GM19238 (cell line): Measurements from ENCODE around the gene VAV2.
"Not testable (repeated sequence)": the region's sequence is repeated elsewhere in the genome, so short reads cannot be mapped to it uniquely, and the experiment has no call there.

ENCODE experiments used
- DNase-seq: peaks from one replicate; pipeline ENCODE4 v3.0.0; 2011; ENCODE audit warnings: low spot score; ENCODE audit not compliant: insufficient read length

Gene VAV2

DNA sequence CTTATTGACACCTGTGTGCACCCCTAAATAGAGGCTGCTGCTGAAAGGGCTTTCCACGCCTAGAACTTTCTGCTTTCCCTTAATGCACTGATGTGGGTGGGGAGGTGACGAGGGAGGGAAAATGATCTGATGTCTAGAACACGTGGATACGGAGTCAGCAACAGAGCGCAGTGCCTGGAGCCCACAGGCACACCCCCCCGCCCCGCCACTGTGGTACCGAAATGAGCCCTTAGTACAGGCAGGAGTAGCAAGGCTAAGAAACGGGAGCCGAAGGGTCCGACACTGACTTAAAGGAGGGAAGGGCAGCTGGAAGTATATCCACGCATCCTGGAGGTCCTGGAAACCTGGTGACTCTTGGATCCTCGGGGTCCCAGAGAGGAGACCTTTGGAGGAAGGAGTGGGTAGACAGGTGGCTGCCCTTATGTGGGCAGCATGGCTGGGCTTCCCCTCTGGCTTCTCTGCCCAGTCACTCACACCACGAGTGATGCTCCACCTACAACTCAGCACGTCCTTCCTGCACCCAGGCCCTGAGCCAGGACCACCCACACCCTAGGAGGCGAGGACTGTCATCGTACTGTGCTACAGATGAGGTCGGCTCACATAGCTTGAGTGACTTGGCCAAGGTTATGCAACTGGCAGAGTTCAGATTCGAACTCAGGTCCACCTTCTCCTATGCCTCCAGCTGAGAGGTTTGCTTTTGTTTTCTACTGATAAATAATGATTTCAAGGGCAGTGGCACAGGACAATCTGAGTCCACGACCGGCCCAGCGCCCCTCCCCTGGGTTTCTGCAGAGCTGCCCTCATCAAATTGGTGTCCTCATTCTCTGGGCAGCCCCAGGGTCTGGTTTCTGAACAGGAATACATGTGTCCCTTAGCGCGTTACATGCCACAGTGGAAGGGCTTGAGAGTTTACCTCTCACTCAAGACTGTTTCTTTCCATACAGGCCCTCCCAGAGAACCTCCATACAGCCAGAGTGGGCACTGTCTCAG lies 4.7 kb upstream of the VAV2 start:
- no peak for DNase-seq

DNA sequence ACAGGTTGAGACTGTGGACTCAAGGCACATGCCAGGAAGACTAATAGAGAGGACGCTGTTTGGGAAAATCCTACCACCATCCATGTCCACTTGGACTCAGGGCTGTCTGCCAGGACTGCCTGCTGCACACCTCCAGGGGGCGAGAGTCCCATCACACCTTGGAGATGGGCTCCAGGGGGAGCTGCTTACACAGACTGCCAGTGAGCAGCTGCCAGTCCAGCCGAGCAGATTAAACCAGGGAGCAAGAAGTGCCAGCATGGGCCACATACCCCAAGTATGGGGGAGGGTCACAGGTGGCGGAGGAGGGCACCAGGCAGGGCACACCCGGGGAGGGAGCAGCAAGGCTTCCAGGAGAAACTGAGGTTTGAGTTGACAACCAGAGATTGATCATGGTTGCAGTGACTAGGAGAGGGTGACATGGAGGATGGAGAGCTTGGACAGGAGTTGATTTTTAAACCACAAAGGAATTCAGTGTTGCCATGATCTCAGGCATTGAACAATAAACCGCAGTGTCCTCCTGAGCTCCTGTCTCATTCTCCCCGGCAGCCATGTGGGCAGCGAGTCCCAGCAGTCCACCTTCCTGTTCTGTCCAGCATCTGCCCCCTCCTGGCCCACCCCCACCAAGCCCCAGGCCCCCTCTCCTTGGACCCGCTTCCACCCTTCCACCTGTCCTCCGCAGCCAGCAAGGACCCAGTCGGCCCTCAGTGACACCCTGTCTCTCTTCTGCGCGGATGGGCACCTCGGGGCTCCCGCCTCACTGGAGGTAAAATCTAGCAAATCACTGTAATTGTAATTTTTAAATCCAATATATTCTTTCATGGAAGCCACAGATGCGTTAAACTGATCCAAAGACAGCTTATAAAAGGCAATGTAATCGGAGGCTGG lies 3.1 kb upstream of the VAV2 start:
- no peak for DNase-seq

DNA sequence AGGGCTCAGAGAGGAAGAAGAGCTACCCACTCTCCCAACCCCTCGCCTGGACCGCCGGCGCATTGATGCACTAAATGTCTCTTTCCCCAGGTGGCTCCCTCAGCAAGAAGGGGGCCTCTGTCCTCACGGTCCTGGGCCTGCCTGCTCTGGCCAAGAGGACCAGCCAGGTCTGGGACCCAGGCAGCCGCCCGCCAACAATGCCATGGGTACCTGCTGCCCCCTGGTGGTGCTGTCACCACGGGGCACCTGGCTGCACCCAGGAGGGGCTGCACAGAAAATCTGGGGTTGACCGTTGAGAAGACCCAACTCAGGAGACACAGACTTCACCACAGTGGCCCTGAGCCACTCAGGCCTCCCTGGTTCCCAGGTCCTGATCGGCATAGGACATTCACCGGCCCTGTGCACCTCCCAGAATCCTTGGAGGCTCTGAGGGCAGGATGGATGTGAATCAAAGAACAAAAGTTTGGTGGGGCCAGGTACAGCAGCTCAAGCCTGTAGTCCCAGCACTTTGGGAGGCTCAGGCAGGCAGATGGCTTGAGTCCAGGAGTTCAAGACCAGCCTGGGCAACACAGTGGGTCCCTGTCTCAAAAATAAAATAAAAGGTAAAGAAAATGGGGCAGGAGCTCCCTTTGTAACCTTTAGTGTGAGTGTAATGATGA lies 2.4 kb upstream of the VAV2 start:
- peak; percentile 85 for DNase-seq

DNA sequence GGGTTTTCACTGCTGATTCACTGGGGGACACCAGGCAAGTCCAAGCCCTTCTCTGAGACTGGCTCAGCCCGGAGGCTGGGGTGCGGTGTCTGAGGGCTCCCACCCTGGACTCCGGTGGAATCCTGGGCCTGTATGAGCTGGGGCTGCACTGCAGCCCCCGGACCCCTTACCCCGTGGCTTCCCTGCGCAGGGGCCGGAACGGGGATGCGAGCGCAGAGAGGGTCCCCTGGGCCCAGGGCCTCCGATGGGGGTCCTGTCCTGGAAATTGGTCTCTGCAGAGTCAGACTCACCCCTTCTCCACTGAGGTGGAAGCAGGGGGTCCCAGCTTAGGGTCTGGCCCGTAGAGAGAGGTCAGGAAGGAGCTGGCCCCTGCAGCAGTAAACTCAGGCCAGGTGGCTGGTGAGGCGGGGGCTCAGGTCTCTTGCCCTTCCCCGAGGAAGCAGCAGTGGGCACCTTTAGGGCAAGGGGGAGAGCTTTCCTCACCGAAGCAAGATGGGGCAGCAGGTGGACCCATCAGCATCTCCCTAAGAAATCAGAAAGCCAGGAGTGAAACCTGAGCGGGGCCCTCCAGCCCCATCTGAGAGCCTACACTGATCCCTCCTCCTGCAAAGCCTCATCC lies 1.6 kb upstream of the VAV2 start:
- no peak for DNase-seq

DNA sequence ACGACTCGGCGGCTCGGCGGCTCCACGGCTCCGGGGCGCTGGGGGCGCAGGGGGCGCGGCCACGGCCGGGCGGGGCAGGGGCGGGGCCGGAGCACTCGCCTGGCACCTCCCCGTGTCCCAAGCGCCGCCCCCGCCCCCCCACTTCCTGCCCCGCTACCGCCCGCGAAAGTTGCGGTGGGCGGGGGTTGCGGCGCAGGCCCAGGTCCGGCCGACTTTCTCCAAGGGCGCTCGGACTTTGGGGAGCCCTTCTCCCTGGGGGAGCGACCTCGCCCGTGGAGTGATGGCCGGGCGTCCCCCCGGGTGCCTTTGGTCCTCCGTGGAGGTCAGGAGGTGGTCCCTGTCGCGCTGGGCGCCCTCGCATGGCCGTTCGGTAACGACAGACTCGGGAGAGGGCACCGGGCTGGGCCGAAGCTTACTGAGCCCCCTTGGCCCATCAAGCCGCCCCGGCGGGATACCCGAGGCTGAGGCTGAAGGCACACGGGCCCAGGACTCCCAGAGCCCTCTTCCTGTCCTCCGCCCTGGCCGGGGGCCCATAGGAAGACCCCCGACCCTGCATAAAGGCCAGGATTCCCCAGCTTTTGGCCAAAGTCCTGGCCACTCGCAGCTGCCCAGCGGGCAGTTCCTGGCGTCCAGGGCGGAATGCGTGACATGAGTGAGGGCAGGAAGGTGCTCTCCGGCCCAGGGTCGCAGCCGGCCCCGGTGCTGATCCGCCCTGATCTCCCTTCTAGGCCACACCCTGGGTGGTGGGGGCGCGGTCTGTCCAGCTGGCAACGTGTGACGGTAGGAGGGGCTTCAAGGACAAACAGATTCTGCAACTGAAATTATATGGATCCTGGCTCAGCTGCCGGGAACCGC lies 883 bp upstream of the VAV2 start:
- peak; percentile 81 for DNase-seq

DNA sequence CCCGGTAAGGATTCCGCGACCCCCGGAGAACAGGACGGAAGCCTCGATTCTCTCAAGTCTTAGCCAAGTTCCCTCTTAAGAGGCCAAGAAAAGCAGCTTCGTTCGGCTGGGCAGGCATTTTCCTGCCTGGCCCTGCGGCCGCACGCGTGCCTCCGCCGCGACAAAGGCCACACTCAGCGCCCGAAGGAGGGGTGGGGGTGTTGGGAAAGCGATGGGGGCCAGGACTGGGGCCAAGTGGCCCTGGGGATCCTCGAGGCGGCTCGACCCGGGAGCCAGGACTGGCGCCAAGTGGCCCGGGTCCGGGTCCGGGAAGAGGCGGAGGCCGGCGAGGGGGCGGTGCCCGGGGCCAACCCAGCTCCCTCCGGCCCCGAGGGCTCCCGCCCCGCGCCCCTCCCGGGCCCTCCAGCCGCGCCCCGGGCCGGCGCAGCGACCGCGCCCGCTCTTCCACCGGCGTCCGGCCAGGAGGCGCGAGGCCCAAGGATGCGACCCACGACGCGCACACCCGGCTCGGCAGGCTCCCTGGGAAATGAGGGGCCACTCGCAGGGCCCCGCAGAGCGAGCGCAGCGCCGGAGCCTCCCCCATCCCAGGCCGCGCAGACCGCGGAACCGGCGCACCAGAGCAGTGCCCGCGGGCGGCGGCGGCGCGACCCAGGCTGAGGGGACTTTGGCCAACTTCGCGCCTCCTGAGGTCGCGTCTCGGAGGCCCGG lies 756 bp downstream of the VAV2 start:
- no peak for DNase-seq

DNA sequence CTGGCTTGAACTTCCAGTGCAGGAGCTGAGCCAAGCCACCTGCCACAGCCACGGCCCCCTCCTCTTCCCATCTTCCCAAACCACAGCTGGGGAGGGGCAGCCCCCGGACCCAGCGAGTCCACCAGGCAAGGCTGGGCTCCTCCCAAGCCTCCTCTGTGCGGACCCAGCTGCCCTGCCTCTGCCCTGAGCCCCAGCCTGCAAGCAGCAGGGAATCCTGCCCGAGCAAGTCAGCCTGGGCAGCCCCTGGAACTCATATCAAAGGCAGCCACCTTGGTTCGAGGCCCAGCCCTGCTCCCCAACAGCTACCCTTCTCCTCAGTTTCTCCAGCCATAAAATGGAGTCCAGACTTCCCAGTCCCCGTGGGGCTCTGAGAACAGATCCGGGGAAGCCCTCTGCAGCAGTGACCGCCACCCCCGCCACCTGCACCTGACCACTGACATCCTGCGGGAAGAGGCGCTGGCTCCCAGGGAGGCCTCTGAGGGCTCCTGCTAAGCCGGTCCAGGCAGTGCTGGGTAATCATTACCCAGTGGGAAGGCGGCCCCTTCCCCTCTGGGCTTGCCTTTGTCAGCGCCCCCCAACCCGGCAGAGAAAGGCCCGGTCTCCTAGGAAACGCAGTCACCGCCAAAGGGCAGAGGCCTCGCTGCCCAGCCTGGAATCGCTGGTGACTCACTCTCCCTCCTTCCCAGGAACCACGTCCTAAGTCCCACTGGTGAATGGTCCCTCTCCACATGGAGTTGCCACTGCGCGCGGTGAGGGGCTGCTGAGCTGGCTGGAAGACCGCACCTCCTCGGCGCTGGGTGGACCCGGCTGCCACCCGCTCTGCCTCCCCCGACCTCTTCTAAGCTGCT lies 1.5 kb downstream of the VAV2 start:
- no peak for DNase-seq

DNA sequence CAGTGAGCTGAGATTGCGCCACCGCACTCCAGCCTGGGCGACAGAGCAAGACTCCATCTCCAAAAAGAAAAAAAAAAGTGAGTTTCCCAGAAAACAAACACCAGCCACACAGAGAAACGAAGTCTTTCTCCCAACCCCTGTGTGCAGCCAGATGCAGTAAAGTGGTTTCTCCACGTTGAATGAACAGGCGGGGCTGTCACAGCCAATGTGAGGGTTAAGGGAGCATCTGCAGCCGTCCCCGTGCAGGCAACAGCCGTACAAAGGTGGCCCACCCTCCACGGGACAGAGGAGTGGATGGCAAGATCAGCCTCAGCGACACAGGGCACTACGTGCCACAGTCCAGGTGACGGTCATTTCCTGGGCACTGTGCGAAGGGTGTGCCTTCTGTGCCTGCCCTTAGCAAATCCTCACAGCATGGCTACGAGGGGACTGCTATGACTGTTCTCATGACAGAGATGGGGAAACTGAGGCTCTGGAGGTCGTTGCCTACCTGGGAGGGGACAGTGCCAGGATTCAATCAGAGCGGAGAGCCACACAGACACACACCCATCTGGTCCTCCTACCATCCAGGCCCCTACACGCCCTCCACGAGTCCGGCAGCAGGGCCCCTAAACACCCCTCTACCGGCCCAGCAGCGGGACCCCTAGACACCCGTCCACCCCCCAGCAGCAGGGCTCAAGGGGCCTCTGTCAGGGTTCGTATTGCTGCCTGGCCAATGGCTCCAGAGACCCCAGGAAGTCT lies 2.3 kb downstream of the VAV2 start:
- DNase-seq, result no peak

DNA sequence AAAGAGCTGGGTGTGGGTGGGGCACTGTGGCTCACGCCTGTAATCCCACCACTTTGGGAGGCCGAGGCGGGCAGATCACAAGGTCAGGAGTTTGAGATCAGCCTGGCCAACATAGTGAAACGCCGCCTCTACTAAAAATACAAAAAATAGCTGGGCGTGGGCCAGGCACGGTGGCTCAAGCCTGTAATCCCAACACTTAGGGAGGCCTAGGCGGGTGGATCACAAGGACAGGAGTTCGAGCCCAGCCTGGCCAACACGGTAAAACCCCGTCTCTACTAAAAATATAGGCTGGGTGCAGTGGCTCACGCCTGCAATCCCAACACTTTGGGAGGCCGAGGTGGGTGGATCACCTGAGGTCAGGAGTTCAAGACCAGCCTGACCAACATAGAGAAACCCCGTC lies 3.4 kb downstream of the VAV2 start:
- DNase-seq, result not testable (repeated sequence)

DNA sequence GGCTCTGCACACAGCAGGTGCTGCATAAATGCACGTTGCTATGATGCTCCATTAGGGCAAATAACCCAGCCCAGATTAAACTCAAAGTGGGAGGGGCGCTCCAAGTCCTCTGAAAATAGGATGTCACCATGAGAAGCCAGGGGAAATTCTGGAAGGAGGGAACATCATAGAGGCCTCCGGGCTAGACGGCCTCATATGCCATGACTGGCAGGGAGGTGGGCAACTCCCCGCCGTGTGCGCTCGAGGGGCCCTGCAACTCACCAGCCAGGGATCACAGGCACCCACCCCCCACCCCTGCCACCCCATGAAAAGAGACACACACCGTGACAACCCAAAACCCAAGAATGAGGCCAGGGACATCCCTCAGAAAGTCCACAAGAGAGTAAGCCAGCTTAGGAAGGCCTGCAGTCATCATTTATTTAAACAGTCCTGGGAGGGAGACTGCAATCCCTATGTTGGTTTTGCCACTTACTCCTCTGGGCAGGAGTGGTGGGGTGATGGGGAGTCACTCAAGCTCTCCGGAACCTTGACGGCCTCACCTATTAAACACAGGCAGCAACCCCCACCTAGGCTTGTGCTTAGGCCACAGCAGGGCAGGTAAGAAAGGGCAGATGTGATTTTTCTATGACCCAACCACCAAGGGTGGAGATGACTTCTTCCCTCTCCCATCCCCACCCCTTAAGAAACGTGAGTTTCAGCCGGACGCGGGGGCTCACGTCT lies 4.0 kb downstream of the VAV2 start:
- DNase-seq, result no peak

DNA sequence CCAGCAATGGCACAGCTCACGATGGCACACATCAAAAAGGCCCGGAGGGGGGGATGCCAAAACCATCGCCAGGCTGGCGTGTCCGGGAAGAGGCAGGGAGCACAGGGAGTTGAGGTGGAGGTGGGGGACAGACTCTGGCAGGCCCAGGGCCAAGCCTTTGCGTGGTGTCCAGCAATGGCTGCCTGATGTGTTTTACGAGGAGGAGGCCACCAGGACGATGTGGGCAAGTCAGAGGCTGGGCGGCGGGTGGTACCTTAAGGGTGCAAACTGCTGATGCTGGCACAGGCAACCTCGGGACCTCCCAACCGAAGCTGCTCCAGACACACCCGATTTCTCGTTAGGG lies 4.7 kb downstream of the VAV2 start:
- no peak for DNase-seq

DNA sequence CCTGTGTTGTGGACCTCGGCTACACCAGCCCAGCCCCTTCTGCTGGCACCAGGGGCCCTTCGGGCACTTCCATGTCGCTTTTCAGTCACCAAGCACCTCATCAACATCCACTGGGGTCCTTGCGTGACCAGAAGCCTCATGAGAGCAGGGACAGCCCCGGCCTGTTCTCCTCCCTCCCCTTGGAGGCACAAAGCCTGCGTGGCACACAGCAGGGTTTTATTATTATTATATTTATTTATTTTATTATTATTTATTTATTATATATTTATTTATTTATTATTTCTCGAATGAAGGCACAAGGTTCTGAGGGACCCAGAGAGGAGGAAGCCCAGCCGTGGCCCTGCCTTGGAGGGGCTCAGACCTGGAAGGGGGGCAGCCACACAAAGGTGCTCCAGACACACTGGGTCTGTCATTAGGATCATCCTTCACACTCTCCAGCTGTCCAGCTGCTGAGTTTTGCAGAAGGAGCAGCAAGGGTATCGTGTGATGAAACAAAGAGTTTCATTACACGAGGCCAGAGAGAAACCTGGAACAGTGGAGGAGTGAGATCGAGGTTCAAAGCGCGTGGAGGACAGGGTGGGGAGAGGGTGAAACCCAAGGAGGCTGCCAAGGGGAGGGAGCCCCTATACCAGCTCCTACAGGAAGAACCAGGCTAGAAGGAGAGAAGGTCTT lies 5.2 kb downstream of the VAV2 start:
- DNase-seq, result no peak

DNA sequence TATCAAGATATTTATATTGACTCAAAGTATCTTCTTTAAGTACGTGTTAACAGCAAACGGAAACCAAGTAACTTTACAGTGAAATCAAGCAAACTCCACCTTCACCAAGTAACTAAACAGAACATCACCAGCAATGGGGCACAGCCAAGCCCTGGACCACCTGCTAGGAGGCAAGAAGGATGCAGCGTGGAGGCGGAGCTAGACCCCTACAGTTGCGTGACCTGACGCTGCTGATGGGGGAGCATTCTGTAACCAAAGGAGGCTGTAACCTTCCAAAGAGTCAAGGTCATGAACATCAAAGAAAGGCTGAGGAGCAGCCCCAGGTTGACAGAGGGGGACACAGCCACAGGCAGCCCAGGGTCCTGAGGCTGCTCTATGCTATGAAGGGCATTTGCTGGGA lies 6.1 kb downstream of the VAV2 start:
- no peak for DNase-seq

DNA sequence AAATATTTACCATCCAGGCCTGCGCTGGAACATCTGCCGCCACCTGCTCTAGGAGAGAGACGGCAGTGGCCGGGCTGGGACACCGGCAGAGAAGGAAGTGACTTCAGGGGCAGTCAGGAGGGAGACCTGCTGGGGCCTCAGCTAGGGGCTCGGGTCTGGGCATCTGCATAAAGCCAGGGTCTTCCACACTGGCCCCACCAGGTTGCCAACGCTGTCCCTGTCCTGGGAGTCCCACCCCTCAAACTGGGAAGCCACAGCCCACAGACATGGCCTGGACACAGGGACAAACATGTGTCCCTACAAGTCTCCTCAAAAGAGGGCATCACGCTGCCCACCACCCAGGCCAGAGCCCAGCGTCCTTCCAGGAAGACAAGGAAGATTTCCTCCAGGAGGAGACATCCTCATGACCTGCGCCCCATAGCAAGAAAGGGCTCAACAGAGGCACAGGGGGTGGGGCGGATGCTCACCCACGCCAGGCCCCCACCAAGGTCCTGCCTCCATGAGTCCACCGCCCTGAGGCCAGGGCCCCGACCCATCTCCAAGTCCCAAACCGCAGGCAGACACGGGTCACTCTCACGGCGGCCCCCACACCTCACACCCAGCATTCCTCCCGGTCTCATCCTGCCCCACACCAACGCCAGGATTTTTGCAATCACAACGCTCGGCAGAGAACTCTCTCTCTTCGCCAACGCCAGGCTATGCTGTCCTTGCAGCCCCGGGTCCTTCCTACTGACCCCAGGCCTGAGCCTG lies 9.0 kb downstream of the VAV2 start:
- no peak for DNase-seq

DNA sequence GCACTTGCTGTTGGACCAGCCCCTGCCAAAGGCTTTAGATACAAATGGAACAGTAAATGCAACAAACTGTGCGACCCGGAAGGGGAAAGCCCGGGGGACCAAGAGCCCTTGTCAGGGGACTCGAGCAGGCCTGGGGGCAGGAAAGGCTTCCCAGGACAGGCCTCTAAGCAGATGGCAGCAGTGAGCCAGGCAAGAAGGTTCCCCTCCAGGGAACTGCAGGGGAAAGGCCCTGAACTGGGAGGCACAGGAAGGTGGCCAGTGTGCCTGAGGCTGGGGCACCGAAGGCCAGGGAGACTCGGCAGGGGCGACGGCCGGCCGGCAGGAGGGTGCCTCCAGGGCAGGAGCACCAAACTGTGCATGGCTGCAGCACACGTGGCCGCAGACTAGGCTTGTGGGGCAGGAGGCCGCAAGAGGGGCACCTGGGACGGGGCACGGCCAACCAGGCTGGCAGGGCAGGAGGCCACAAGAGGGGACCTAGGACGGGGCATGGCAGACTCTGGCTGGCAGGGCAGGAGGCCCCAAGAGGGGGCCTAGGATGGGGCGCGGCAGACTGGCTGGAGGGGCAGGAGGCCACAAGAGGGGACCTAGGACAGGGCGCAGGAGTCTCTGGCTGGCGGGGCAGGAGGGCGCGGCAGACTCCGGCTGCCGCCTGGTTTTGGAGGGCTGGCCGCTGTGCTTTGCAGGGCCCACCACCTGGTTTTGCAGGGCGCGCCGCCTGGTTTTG lies 10.0 kb downstream of the VAV2 start:
- DNase-seq, result no peak

DNA sequence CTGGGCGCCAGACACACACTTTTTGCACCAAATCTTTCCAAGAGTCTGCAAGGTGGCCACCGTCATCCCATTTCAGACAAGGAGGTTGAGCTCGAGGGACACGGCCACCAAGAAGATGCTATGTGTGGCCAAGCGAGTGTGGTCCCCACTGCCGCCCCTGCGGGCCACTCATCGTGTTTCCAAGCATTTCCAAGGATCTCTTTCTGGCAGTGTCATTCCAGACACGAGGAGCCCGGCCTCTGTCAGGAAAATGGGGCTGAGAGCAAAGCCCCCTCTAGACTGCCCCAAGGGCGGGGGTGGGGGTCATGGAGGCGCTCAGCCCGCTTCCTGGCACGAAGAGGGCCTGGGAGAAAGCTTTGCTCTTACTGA lies 10.6 kb downstream of the VAV2 start:
- DNase-seq, result no peak
